Mesendoderm (in vitro differentiated cells): Measurements from ENCODE around the gene PIP5K1B.
"Not testable (repeated sequence)": the region's sequence is repeated elsewhere in the genome, so short reads cannot be mapped to it uniquely, and the experiment has no call there.

Experiments
- DNase-seq: peaks from one replicate; pipeline ENCODE4 v3.0.0; 2013
- H2AK5ac ChIP-seq: 2 replicates; pipeline ENCODE4 v1.6.1; 2013; ENCODE audit warnings: low read length, inconsistent platforms
- H2BK120ac ChIP-seq: 2 replicates; pipeline ENCODE4 v1.6.1; 2013; ENCODE audit warnings: low read depth, mild to moderate bottlenecking, low read length, moderate library complexity, mixed read lengths
- H2BK15ac ChIP-seq: replicated peaks from 2 replicates; pipeline ENCODE4 v1.6.1; 2013; ENCODE audit warnings: low read depth, mild to moderate bottlenecking, moderate library complexity
- H2BK5ac ChIP-seq: 2 replicates; pipeline ENCODE4 v1.6.1; 2013; ENCODE audit warnings: low read length, inconsistent platforms
- H3K18ac ChIP-seq: 2 replicates; pipeline ENCODE4 v1.6.1; 2013; ENCODE audit warnings: mild to moderate bottlenecking, low read length, mixed read lengths
- H3K23ac ChIP-seq: one replicate; pipeline ENCODE4 v1.6.1; 2013; ENCODE audit warnings: low read length
- H3K27ac ChIP-seq: 2 replicates; pipeline ENCODE4 v1.5.1; 2013; ENCODE audit warnings: low read depth, mild to moderate bottlenecking, inconsistent platforms, low read length, moderate library complexity
- H3K27me3 ChIP-seq: 2 replicates; pipeline ENCODE4 v1.6.1; 2013; ENCODE audit warnings: low read length, control low read depth, mild to moderate bottlenecking, inconsistent platforms; ENCODE audit not compliant: insufficient read depth, poor library complexity
- H3K36me3 ChIP-seq: 2 replicates; pipeline ENCODE4 v1.6.1; 2013; ENCODE audit warnings: low read length, inconsistent platforms; ENCODE audit not compliant: control insufficient read depth, insufficient read depth
- H3K4ac ChIP-seq: one replicate; pipeline ENCODE4 v1.6.1; 2013; ENCODE audit warnings: low read depth, mild to moderate bottlenecking, low read length, moderate library complexity
- H3K4me1 ChIP-seq: 2 replicates; pipeline ENCODE4 v1.6.1; 2013; ENCODE audit warnings: low read depth, low read length, inconsistent platforms; ENCODE audit not compliant: control insufficient read depth
- H3K4me2 ChIP-seq: 2 replicates; pipeline ENCODE4 v1.6.1; 2013; ENCODE audit warnings: low read length
- H3K4me3 ChIP-seq: 2 replicates; pipeline ENCODE4 v1.5.1; 2013; ENCODE audit warnings: mild to moderate bottlenecking, low read length
- H3K56ac ChIP-seq: one replicate; pipeline ENCODE4 v1.6.1; 2013; ENCODE audit warnings: low read length
- H3K79me1 ChIP-seq: 2 replicates; pipeline ENCODE4 v1.6.1; 2013; ENCODE audit warnings: low read length, inconsistent platforms
- H3K79me2 ChIP-seq: 2 replicates; pipeline ENCODE4 v1.6.1; 2013; ENCODE audit warnings: mild to moderate bottlenecking, low read length; ENCODE audit not compliant: control insufficient read depth, insufficient read depth
- H3K9ac ChIP-seq: 2 replicates; pipeline ENCODE4 v1.6.1; 2013; ENCODE audit warnings: low read length, inconsistent platforms
- H4K5ac ChIP-seq: one replicate; pipeline ENCODE4 v1.6.1; 2013; ENCODE audit warnings: low read length
- H4K8ac ChIP-seq: one replicate; pipeline ENCODE4 v1.6.1; 2013; ENCODE audit warnings: low read depth, mild to moderate bottlenecking, control low read depth, low read length, moderate library complexity
- WGBS: extraction: QIAGEN DNeasy Blood & Tissue Kit; methylation state at CpG from one replicate; pipeline ENCODE4 v1.1.7; 2013; ENCODE audit warnings: low lambda C conversion rate, missing lambda C conversion rate; ENCODE audit not compliant: insufficient coverage; ENCODE audit errors: extremely low coverage; 5-methylcytosine and 5-hydroxymethylcytosine counted together

The PIP5K1B gene

DNA sequence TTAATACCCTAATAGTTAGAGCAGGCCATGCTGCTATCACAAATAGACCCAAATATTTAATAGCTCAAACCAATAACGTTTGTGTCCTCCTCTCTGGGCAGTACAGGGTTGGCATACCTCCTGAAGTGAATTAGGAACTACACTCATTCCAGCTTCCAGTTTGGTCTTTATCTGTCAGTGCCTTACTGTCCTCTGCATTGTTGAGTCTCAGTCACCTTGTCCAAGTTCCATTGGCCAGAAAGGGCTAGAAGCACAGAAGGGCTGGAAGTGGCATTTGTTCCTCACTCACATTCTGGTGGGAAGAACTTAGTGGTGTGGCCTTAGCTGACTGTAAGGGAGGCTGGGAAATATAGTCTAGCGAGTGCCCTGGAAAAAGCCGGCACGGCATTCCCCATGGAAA is 341.7 kb downstream of the PIP5K1B start:
- Histone ChIP-seq H3K9ac (no peak overlapping the region), H3K18ac (no peak overlapping the region), H3K27me3 (no peaks in the 10 kb centered on the region), H2AK5ac (no peak overlapping the region), H3K79me1 (peaks cover 12% of the 10 kb centered on the region), H3K36me3 (peaks cover 2% of the 10 kb centered on the region), H3K79me2 (peaks cover 2% of the 10 kb centered on the region), H3K4me1 (peaks cover 7% of the 10 kb centered on the region), H2BK15ac (no peak overlapping the region), H3K56ac (no peak overlapping the region), H3K27ac (no peak overlapping the region), H4K8ac (no peak overlapping the region), H3K4me3 (no peak overlapping the region), H3K23ac (no peak overlapping the region), H3K4ac (no peak overlapping the region), H2BK120ac (no peak overlapping the region), H3K4me2 (no peak overlapping the region), H2BK5ac (no peak overlapping the region), H4K5ac (no peak overlapping the region)
- DNase-seq: no peak
- WGBS: no CpG with 5 or more reads among the region's 4 CpGs

DNA sequence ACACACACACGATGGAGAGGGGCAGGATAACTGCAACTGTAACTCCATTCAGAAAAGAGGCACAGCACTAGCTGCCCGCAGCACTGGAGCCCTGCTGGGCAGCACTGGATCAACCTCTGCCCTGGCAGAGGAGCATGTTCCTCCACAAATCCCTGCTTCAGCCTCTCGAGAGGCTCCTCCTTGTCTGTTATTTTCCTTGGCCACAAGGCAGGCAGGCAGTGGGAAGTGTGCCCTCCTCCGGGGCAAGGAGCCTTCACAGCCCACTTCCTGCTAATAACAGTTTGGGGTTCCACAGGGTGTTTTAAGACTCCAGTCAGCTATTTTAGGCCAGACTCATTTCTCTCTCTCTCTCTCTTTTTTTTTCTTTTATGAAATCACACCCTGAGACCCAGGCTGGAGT is 342.3 kb downstream of the PIP5K1B start:
- Histone ChIP-seq H3K79me1 (peaks cover 12% of the 10 kb centered on the region), H3K4me2 (no peak overlapping the region), H3K18ac (no peak overlapping the region), H3K79me2 (peaks cover 2% of the 10 kb centered on the region), H3K56ac (no peak overlapping the region), H3K36me3 (peaks cover 2% of the 10 kb centered on the region), H2BK5ac (no peak overlapping the region), H3K27me3 (no peaks in the 10 kb centered on the region), H3K4me3 (no peak overlapping the region), H2BK120ac (no peak overlapping the region), H2BK15ac (no peak overlapping the region), H4K5ac (no peak overlapping the region), H3K27ac (no peak overlapping the region), H2AK5ac (no peak overlapping the region), H3K9ac (no peak overlapping the region), H3K23ac (no peak overlapping the region), H3K4me1 (peaks cover 7% of the 10 kb centered on the region), H4K8ac (no peak overlapping the region), H3K4ac (no peak overlapping the region)
- no peak for DNase-seq
- no CpG with 5 or more reads among the region's 4 CpGs for WGBS

DNA sequence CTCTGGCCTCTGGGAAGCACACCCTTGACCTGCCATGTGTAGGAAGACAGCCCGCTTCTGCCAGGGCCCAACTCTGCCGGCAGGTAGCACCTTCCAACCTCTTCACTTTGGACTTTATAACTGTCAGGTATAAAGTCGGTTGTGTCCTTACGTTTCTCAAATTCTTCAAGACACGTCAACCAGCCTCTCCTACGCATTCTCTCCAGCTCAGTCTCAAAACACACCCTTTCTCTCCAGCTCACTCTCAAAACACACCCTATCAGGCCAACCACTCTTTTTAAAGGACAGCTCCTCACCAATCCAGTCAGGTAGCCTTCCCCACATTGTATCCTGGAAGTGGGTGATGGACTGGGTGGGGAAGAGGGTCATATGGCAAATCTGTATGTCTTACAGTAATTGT is 344.1 kb downstream of the PIP5K1B start:
- no peak overlapping the region for H3K23ac ChIP-seq
- H3K36me3 ChIP-seq: peaks cover 4% of the 10 kb centered on the region
- no peak overlapping the region for H3K18ac ChIP-seq
- H3K79me1 ChIP-seq: peaks cover 9% of the 10 kb centered on the region
- H3K79me2 ChIP-seq: peaks cover 2% of the 10 kb centered on the region
- no peak overlapping the region for H3K56ac ChIP-seq
- no peak overlapping the region for H4K5ac ChIP-seq
- DNase-seq: no peak
- no peaks in the 10 kb centered on the region for H3K27me3 ChIP-seq
- H4K8ac ChIP-seq: no peak overlapping the region
- H2BK15ac ChIP-seq: no peak overlapping the region
- no peak overlapping the region for H3K4ac ChIP-seq
- H3K9ac ChIP-seq: no peak overlapping the region
- no CpG with 5 or more reads among the region's 6 CpGs for WGBS
- no peak overlapping the region for H3K4me3 ChIP-seq
- no peak overlapping the region for H3K4me2 ChIP-seq
- H3K4me1 ChIP-seq: peaks cover 5% of the 10 kb centered on the region
- H2BK5ac ChIP-seq: no peak overlapping the region
- H3K27ac ChIP-seq: no peak overlapping the region
- no peak overlapping the region for H2BK120ac ChIP-seq
- no peak overlapping the region for H2AK5ac ChIP-seq

DNA sequence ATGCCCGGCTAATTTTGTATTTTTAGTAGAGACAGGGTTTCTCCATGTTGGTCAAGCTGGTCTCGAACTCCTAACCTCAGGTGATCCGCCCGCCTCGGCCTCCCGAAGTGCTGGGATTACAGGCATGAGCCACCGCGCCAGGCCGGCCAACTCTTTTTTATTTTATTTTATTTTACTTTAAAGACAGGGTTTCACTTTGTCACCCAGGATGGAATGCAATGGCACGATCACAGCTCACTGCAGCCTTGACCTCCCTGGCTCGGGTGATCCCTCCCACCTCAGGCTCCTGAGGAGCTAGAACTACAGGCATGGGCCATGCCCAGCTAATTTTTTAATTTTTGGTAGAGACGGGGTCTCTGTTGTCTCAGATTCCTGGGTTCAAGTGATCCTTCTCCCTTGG is 345.9 kb downstream of the PIP5K1B start:
- not testable (repeated sequence) for H3K23ac ChIP-seq, H2BK5ac ChIP-seq, H3K79me1 ChIP-seq, H2BK120ac ChIP-seq, H4K5ac ChIP-seq, H3K4ac ChIP-seq, DNase-seq, H3K4me1 ChIP-seq, H4K8ac ChIP-seq, H3K27ac ChIP-seq, H3K27me3 ChIP-seq, H3K79me2 ChIP-seq, H3K4me2 ChIP-seq, H3K9ac ChIP-seq, H3K18ac ChIP-seq, H2BK15ac ChIP-seq, H2AK5ac ChIP-seq, H3K36me3 ChIP-seq, H3K4me3 ChIP-seq, H3K56ac ChIP-seq
- no CpG with 5 or more reads among the region's 12 CpGs for WGBS

DNA sequence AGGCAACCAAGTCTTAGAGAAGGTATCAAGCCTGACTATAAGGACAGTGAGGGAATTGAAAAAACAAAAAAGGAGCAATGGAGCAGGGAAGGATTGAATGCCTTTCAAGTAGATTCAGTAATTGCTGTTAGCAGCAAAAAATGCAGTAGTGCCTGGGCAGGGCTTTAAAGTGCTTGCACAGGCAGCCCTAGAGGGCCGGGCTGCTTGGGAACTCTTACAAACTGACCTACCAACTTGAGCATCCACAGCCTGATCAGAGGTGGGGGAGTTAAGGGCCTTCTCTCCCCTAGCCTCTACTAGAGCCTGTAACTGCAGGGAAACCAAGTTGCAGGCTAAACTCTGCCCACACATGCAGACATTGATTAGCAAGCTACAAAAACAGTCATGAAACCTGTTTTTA is 349.9 kb downstream of the PIP5K1B start:
- no peak for DNase-seq
- no CpG with 5 or more reads among the region's 1 CpG for WGBS
- H2BK15ac ChIP-seq: no peak overlapping the region
- H2BK120ac ChIP-seq: no peak overlapping the region
- H3K9ac ChIP-seq: no peak overlapping the region
- peaks cover 3% of the 10 kb centered on the region for H3K36me3 ChIP-seq
- no peaks in the 10 kb centered on the region for H3K27me3 ChIP-seq
- H3K4ac ChIP-seq: no peak overlapping the region
- no peak overlapping the region for H3K18ac ChIP-seq
- H4K5ac ChIP-seq: no peak overlapping the region
- no peak overlapping the region for H2BK5ac ChIP-seq
- H3K23ac ChIP-seq: no peak overlapping the region
- H3K4me2 ChIP-seq: no peak overlapping the region
- peak overlapping the region; percentile 31 for H3K27ac ChIP-seq
- H3K79me1 ChIP-seq: no peaks in the 10 kb centered on the region
- H4K8ac ChIP-seq: no peak overlapping the region
- no peak overlapping the region for H2AK5ac ChIP-seq
- no peaks in the 10 kb centered on the region for H3K79me2 ChIP-seq
- peak overlapping the region; percentile 5 for H3K56ac ChIP-seq
- no peaks in the 10 kb centered on the region for H3K4me1 ChIP-seq
- H3K4me3 ChIP-seq: no peak overlapping the region

DNA sequence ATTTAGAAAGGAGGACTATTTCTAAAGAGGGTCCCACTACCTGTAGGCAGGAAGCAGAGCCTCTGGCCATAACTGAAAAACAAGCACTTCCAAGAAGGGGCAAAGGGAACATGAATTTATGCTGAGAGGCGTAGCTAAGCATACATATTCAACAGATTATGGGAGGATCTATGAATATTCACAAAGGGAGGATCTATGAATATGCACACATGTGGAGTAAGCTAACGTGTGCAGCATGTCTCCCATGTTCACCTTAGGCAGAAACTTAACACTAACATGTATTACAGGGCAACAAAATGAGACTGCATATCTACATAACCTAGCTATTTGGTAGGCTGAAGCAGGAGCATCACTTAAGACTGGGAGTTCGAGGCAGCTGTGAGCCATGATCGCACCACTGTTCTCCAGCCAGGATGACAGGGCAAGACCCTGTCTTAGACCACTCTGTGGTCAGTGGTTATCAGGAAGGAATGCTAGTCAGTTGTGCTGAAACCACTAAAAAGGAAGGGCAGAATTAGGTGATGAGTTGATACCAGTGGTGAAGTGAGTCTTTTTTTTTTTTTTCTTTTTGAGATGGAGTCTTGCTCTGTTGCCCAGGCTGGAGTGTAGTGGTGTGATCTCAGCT is 351.3 kb downstream of the PIP5K1B start:
- Histone ChIP-seq H3K23ac (no peak overlapping the region), H3K27me3 (no peaks in the 10 kb centered on the region), H2BK15ac (no peak overlapping the region), H3K4me3 (no peak overlapping the region), H3K4me2 (no peak overlapping the region), H2BK120ac (no peak overlapping the region), H3K27ac (no peak overlapping the region), H2BK5ac (no peak overlapping the region), H3K9ac (no peak overlapping the region), H3K36me3 (peaks cover 3% of the 10 kb centered on the region), H3K79me1 (no peaks in the 10 kb centered on the region), H2AK5ac (no peak overlapping the region), H3K4ac (no peak overlapping the region), H4K5ac (no peak overlapping the region), H3K4me1 (no peaks in the 10 kb centered on the region), H3K56ac (no peak overlapping the region), H3K18ac (no peak overlapping the region), H4K8ac (no peak overlapping the region), H3K79me2 (no peaks in the 10 kb centered on the region)
- no peak for DNase-seq
- no CpG with 5 or more reads among the region's 4 CpGs for WGBS
